ENCODE results near the gene DGCR2.

DNA sequence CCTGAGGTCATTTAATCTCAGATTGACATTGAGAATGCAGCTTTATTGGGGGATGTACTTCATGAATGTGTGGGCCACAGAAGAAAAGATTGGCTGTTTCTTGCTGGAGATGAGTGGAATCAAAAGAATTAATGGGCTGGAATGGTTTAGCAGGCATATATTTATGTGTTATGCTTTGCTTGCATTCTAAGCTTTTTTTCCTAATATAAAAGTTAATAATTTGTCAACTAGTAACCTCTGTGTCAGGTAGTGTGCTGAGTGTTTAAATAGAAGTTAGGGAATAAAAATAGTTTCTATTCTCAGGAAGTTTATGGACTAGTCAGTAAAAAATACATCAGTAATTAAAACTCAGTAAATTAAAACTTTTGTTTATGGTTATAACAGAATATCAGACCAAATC lies 118.7 kb downstream of the DGCR2 start:
- TF ChIP-seq EZH2 (IDR thresholded peaks at IDR 0.05; ENCODE audit: low read depth, unreplicated experiment) (no peak), EZH2phosphoT487 (IDR thresholded peaks at IDR 0.05; ENCODE audit: unreplicated experiment) (no peak), CREB1 (CRISPR knock-in tag; IDR thresholded peaks at IDR 0.05; ENCODE audit: low read depth) (no peak), REST (IDR thresholded peaks at IDR 0.05; ENCODE audit: unreplicated experiment) (no peak), NANOG (IDR thresholded peaks at IDR 0.05; ENCODE audit: borderline replicate concordance) (no peak), POLR2AphosphoS5 (IDR thresholded peaks at IDR 0.05; ENCODE audit: low read depth) (no peak), ZNF114 (CRISPR knock-in tag; IDR thresholded peaks at IDR 0.05) (no peak), ZNF331 (CRISPR knock-in tag; IDR thresholded peaks at IDR 0.05; ENCODE audit: low read depth) (no peak), STAT1 (IDR thresholded peaks at IDR 0.05; ENCODE audit: unreplicated experiment) (no peak), JUNB (IDR thresholded peaks at IDR 0.05; ENCODE audit: unreplicated experiment) (no peak), ZNF462 (CRISPR knock-in tag; IDR thresholded peaks at IDR 0.05) (no peak)
- TF ChIP-seq, protein P1, sequence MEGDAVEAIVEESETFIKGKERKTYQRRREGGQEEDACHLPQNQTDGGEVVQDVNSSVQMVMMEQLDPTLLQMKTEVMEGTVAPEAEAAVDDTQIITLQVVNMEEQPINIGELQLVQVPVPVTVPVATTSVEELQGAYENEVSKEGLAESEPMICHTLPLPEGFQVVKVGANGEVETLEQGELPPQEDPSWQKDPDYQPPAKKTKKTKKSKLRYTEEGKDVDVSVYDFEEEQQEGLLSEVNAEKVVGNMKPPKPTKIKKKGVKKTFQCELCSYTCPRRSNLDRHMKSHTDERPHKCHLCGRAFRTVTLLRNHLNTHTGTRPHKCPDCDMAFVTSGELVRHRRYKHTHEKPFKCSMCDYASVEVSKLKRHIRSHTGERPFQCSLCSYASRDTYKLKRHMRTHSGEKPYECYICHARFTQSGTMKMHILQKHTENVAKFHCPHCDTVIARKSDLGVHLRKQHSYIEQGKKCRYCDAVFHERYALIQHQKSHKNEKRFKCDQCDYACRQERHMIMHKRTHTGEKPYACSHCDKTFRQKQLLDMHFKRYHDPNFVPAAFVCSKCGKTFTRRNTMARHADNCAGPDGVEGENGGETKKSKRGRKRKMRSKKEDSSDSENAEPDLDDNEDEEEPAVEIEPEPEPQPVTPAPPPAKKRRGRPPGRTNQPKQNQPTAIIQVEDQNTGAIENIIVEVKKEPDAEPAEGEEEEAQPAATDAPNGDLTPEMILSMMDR (conservative IDR thresholded peaks at IDR 0.05; ENCODE audit: low read depth in 2 of 2), result no peak
- TF ChIP-seq, protein P2, sequence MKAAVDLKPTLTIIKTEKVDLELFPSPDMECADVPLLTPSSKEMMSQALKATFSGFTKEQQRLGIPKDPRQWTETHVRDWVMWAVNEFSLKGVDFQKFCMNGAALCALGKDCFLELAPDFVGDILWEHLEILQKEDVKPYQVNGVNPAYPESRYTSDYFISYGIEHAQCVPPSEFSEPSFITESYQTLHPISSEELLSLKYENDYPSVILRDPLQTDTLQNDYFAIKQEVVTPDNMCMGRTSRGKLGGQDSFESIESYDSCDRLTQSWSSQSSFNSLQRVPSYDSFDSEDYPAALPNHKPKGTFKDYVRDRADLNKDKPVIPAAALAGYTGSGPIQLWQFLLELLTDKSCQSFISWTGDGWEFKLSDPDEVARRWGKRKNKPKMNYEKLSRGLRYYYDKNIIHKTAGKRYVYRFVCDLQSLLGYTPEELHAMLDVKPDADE (IDR thresholded peaks at IDR 0.05), result no peak

Measured in GM23338 (cell line).